HEK293T (cell line): ENCODE data around the gene PRMT7.

Experiments used
- CTCF ChIA-PET: fragments of 350-600 bp; formaldehyde crosslinking; extraction: SDS; loops from one replicate; lab custom pipeline; 2021; ENCODE audit warnings: antibody characterized with exemption, inconsistent platforms; lab: Yijun Ruan, JAX
- POLR2A ChIA-PET: fragments of 350-600 bp; formaldehyde crosslinking; extraction: SDS; loops from one replicate; lab custom pipeline; 2020; ENCODE audit warnings: antibody characterized with exemption, inconsistent platforms; lab: Yijun Ruan, JAX
- DNase-seq: peaks from one replicate; pipeline ENCODE4 v3.0.0; 2012; ENCODE audit warnings: mixed read lengths; ENCODE audit errors: extremely low spot score
- ARNT ChIP-seq: fragments of 450-650 bp; IDR thresholded peaks from 2 replicates; pipeline ENCODE4 v1.6.1; 2017; ENCODE audit warnings: mild to moderate bottlenecking
- BHLHE40 ChIP-seq: fragments of 450-650 bp; IDR thresholded peaks from 2 replicates; pipeline ENCODE4 v1.6.1; 2016; ENCODE audit warnings: mild to moderate bottlenecking, moderate library complexity, borderline replicate concordance
- CTBP1 ChIP-seq: fragments of 450-650 bp; IDR thresholded peaks from 2 replicates; pipeline ENCODE4 v1.6.1; 2016; ENCODE audit warnings: borderline replicate concordance
- ELF4 ChIP-seq: fragments of 450-650 bp; IDR thresholded peaks from 2 replicates; pipeline ENCODE4 v1.6.1; 2017; ENCODE audit warnings: antibody characterized with exemption
- FOXA1 ChIP-seq: fragments of 450-650 bp; IDR thresholded peaks from 2 replicates; pipeline ENCODE4 v1.6.1; 2016; ENCODE audit warnings: mild to moderate bottlenecking
- FOXK2 ChIP-seq: fragments of 450-650 bp; IDR thresholded peaks from 2 replicates; pipeline ENCODE4 v1.6.1; 2016; ENCODE audit warnings: mild to moderate bottlenecking
- FOXM1 ChIP-seq: fragments of 450-650 bp; IDR thresholded peaks from 2 replicates; pipeline ENCODE4 v1.6.1; 2017; ENCODE audit warnings: mild to moderate bottlenecking, borderline replicate concordance
- HDGF ChIP-seq: fragments of 450-650 bp; IDR thresholded peaks from 2 replicates; pipeline ENCODE4 v1.6.1; 2017; ENCODE audit warnings: antibody characterized with exemption, borderline replicate concordance
- L3MBTL2 ChIP-seq: fragments of 450-650 bp; conservative IDR thresholded peaks from 2 replicates; pipeline ENCODE4 v1.6.1; 2016; ENCODE audit warnings: mild to moderate bottlenecking
- LEF1 ChIP-seq: fragments of 450-650 bp; IDR thresholded peaks from 2 replicates; pipeline ENCODE4 v1.6.1; 2017; ENCODE audit warnings: mild to moderate bottlenecking, borderline replicate concordance
- NFRKB ChIP-seq: fragments of 450-650 bp; IDR thresholded peaks from 2 replicates; pipeline ENCODE4 v1.6.1; 2016; ENCODE audit warnings: mild to moderate bottlenecking, moderate library complexity
- PKNOX1 ChIP-seq: fragments of 450-650 bp; IDR thresholded peaks from 2 replicates; pipeline ENCODE4 v1.6.1; 2016
- SP1 ChIP-seq: fragments of 450-650 bp; IDR thresholded peaks from 2 replicates; pipeline ENCODE4 v1.6.1; 2017
- SUZ12 ChIP-seq: fragments of 450-650 bp; IDR thresholded peaks from 2 replicates; pipeline ENCODE4 v1.6.1; 2016; ENCODE audit warnings: mild to moderate bottlenecking
- TARDBP ChIP-seq: fragments of 450-650 bp; IDR thresholded peaks from 2 replicates; pipeline ENCODE4 v1.6.1; 2016
- ZNF384 ChIP-seq: fragments of 450-650 bp; IDR thresholded peaks from 2 replicates; pipeline ENCODE4 v1.6.1; 2016

The PRMT7 gene

GRCh38 chr16:68297908-68298307 is 12.9 kb upstream of the PRMT7 start:
- POLR2A ChIA-PET: interaction anchor here (2.3 kb wide), 1 partner anchor 34 kb away, joined by 10 read pairs; the partner anchor contains the start of gene SLC7A6
- no peak for DNase-seq
- CTCF ChIA-PET: no interaction called here
- no peak for TF ChIP-seq PKNOX1
- no peak for TF ChIP-seq FOXK2
- TF ChIP-seq LEF1: no peak
- no peak for TF ChIP-seq SP1
- no peak for TF ChIP-seq BHLHE40
- no peak for TF ChIP-seq NFRKB

DNA sequence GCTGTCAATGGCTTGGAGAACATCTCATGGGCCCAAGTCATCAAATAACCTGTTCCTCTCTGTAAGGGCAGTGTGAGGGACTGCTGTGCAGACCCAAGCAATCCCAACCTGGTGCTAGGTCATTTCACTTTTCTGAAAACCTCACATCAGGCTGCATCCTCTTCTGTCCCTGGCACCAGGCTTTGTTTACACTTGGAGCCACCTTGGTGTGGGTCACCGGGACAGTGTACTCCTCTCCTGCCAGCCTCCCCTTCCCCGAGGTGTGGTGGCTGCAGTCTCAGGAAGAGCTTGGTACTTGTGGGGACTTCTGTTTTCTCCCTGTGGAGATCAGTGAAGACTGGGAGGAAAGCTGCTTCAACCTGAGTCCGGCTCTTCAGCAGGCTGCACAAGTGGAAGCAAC is 12.5 kb upstream of the PRMT7 start:
- no peak for DNase-seq
- ChIA-PET POLR2A (interaction anchor here (2.3 kb wide), 1 partner anchor 34 kb away, joined by 10 read pairs; the partner anchor contains the start of gene SLC7A6), CTCF (no interaction called here)
- TF ChIP-seq L3MBTL2 (no peak), HDGF (no peak), BHLHE40 (no peak), CTBP1 (no peak), FOXA1 (no peak), PKNOX1 (no peak), SP1 (no peak), FOXM1 (no peak)

GRCh38 chr16:68298907-68299561 is 11.8 kb upstream of the PRMT7 start:
- no peak for DNase-seq
- no peak for TF ChIP-seq FOXK2
- TF ChIP-seq ZNF384: no peak
- no peak for TF ChIP-seq NFRKB
- no peak for TF ChIP-seq TARDBP
- no peak for TF ChIP-seq LEF1
- TF ChIP-seq L3MBTL2: no peak
- no peak for TF ChIP-seq FOXA1
- no peak for TF ChIP-seq HDGF
- no peak for TF ChIP-seq SP1
- no peak for TF ChIP-seq CTBP1
- no peak for TF ChIP-seq ELF4
- no peak for TF ChIP-seq SUZ12
- no peak for TF ChIP-seq FOXM1
- TF ChIP-seq PKNOX1: no peak
- no peak for TF ChIP-seq BHLHE40
- no peak for TF ChIP-seq ARNT
- CTCF ChIA-PET: no interaction called here

DNA sequence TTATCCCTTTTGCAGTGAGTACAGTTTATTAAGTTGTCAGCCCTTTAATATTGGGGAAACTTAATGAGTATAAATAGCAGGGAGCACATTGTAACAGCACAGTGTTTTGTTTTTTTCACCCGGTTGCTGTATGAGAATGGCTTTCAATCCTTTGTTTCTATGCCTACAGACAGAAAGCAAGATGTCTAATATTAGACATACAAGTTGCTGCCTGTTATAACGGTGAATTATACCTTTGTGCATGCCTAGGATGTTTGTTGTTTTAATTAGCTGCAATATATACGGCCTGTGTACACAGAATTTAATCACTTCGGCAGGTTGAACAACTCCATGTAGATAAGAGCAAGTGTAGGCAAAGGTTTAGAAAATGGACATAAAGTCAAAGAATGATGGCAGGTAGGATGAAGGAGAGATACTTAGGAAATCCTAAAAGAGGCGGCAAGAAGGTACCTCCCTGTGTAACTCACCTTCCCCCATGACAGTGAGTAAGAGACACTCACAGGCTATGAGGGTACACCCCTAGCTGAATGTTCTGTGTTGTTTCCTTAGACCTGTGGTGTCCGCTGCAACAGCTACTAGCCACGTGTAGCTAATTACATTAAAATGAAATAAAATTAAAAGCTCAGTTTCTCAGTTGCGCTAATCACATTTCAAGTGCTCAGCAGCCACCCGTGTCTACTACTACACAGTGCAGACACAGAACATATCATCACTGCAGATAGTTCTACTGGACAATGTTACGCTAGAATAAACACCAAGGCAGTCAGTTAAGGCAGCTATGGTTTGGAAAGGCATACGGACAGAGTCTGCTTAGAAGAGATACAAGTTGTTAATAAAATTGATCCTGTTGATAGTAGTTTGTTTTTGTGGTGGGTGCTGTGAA is 11.0 kb upstream of the PRMT7 start:
- CTCF ChIA-PET: no interaction called here
- TF ChIP-seq SP1 (no peak), FOXA1 (no peak), ELF4 (no peak), SUZ12 (no peak), L3MBTL2 (no peak), CTBP1 (no peak), PKNOX1 (no peak), LEF1 (no peak), FOXK2 (no peak), ZNF384 (no peak)
- DNase-seq: no peak
- POLR2A ChIA-PET: interaction anchor here (0.9 to 2.6 kb wide), 3 partner anchors 11 to 36 kb away, joined by 3 to 20 read pairs (median 10); partner anchors contain the start of genes PRMT7, SLC7A6 and SLC7A6OS

More at GRCh38 chr16:68298907-68299561, 11.8 kb upstream of the PRMT7 start:
- POLR2A ChIA-PET: interaction anchor here (0.9 to 2.6 kb wide), 3 partner anchors 12 to 35 kb away, joined by 3 to 20 read pairs (median 10); partner anchors contain the start of genes PRMT7, SLC7A6 and SLC7A6OS

GRCh38 chr16:68300734-68301459 is 9.9 kb upstream of the PRMT7 start:
- POLR2A ChIA-PET: interaction anchor here (2.6 kb wide), 1 partner anchor 10 kb away, joined by 20 read pairs; the partner anchor contains the start of genes PRMT7 and SLC7A6OS
- CTCF ChIA-PET: no interaction called here
- no peak for DNase-seq
- TF ChIP-seq CTBP1 (no peak), LEF1 (no peak), SUZ12 (no peak), PKNOX1 (no peak), HDGF (no peak), ARNT (no peak), FOXK2 (no peak), BHLHE40 (no peak), NFRKB (no peak)
